ENCODE results near the gene SCAPER. TPM values are rescaled to one million over a fixed set of nuclear protein-coding genes. Genes with fewer than 3 reads are reported as not detected.
"Not testable (repeated sequence)": the region's sequence is repeated elsewhere in the genome, so short reads cannot be mapped to it uniquely, and the experiment has no call there.

Gene SCAPER
- total and polyA plus RNA-seq, 8 donors: 4.9 to 136 (median 18.2) TPM

- 89 to 97% (median 92%) methylated on average over 1 of the region's 1 CpG for WGBS, 5 donors
These were observed 152.0 kb downstream of the SCAPER start for GRCh38 chr15:76753131-76753530.

GRCh38 chr15:76752549-76752948 lies 152.6 kb downstream of the SCAPER start:
- Histone ChIP-seq H3K36me3 (peaks cover 0 to 38% (median 12%) of the 10 kb centered on the region in 4 donors), H3K27me3 (no peaks in the 10 kb centered on the region), H3K4me3 (no peak overlapping the region), H3K27ac (no peak overlapping the region), H3K9me3 (no peaks in the 10 kb centered on the region), H3K4me1 (no peaks in the 10 kb centered on the region)
- TF ChIP-seq POLR2A (IDR thresholded peaks at IDR 0.05): no peak
- no peak for TF ChIP-seq CTCF (IDR thresholded peaks at IDR 0.05)
- TF ChIP-seq EP300 (IDR thresholded peaks at IDR 0.05): no peak
- no peak for TF ChIP-seq POLR2AphosphoS5 (IDR thresholded peaks at IDR 0.05)
- intact Hi-C loops (cut with DNase I; ENCODE audit: low total_unique reads): no loop called here
- DNase-seq: no peak

More at GRCh38 chr15:76753131-76753530, 152.0 kb downstream of the SCAPER start:
- intact Hi-C loops (cut with DNase I; ENCODE audit: low total_unique reads): no loop called here
- no peak overlapping the region for H3K27ac ChIP-seq
- TF ChIP-seq POLR2A (IDR thresholded peaks at IDR 0.05) (no peak), EP300 (IDR thresholded peaks at IDR 0.05) (no peak), CTCF (IDR thresholded peaks at IDR 0.05) (no peak), POLR2AphosphoS5 (IDR thresholded peaks at IDR 0.05) (no peak)
- H3K27me3 ChIP-seq: no peaks in the 10 kb centered on the region
- no peak overlapping the region for H3K4me3 ChIP-seq
- DNase-seq: no peak
- H3K9me3 ChIP-seq: no peaks in the 10 kb centered on the region
- no peaks in the 10 kb centered on the region for H3K4me1 ChIP-seq
- H3K36me3 ChIP-seq: peaks cover 0 to 33% (median 9%) of the 10 kb centered on the region in 4 donors

GRCh38 chr15:76737573-76737972 lies 167.6 kb downstream of the SCAPER start:
- TF ChIP-seq CTCF (IDR thresholded peaks at IDR 0.05): no peak
- TF ChIP-seq POLR2AphosphoS5 (IDR thresholded peaks at IDR 0.05): no peak
- Histone ChIP-seq H3K27me3 (no peaks in the 10 kb centered on the region), H3K4me3 (no peak overlapping the region), H3K27ac (no peak overlapping the region), H3K36me3 (peaks cover 0 to 40% (median 37%) of the 10 kb centered on the region in 4 donors), H3K4me1 (no peaks in the 10 kb centered on the region), H3K9me3 (no peaks in the 10 kb centered on the region)
- DNase-seq: no peak
- intact Hi-C loops (cut with DNase I; ENCODE audit: low total_unique reads): no loop called here
- 90 to 94% (median 94%) methylated on average over 4 of the region's 4 CpGs for WGBS, 5 donors

- H3K27ac ChIP-seq; H3K27me3 ChIP-seq; H3K9me3 ChIP-seq; DNase-seq; intact Hi-C loops (cut with DNase I; ENCODE audit: low total_unique reads); H3K4me1 ChIP-seq; H3K4me3 ChIP-seq: not testable (repeated sequence)
- peaks cover 0 to 58% (median 51%) of the 10 kb centered on the region in 4 donors for H3K36me3 ChIP-seq
- WGBS, 5 donors: 85 to 99% (median 93%) methylated on average over 9 of the region's 9 CpGs
These were observed 172.8 kb downstream of the SCAPER start for GRCh38 chr15:76732321-76732720.

- DNase-seq: no peak
- Histone ChIP-seq H3K4me3 (no peak overlapping the region), H3K9me3 (no peaks in the 10 kb centered on the region), H3K27ac (no peak overlapping the region), H3K4me1 (no peaks in the 10 kb centered on the region), H3K36me3 (peaks cover 0 to 66% (median 56%) of the 10 kb centered on the region in 4 donors), H3K27me3 (no peaks in the 10 kb centered on the region)
- intact Hi-C loops (cut with DNase I; ENCODE audit: low total_unique reads): no loop called here
- TF ChIP-seq POLR2A (IDR thresholded peaks at IDR 0.05) (no peak), CTCF (IDR thresholded peaks at IDR 0.05) (no peak), EP300 (IDR thresholded peaks at IDR 0.05) (no peak), POLR2AphosphoS5 (IDR thresholded peaks at IDR 0.05) (no peak)
These were observed 174.9 kb downstream of the SCAPER start for GRCh38 chr15:76730262-76730661.
